ENCODE results near the gene LRBA.

DNA sequence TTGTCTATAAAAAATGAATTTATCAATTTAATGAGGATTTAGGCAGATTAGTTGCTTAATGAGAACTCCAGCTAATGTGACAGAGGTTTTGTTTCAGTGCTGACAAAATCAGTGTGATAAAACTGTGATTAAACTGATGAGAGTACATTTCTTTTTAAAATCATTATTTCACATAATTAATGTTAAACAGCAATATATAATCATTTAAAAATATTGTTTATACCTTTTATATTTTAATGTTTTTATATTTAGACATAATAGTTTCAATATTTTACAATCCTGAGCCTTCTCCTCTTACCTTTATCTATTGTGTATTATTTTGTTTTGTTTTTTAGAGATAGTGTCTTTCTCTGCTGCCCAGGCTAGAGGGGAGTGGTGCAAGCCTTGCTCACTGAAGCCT lies 480.3 kb downstream of the LRBA start:
- TF ChIP-seq POLR2A (IDR thresholded peaks at IDR 0.05), result no peak
- TF ChIP-seq, protein P1, sequence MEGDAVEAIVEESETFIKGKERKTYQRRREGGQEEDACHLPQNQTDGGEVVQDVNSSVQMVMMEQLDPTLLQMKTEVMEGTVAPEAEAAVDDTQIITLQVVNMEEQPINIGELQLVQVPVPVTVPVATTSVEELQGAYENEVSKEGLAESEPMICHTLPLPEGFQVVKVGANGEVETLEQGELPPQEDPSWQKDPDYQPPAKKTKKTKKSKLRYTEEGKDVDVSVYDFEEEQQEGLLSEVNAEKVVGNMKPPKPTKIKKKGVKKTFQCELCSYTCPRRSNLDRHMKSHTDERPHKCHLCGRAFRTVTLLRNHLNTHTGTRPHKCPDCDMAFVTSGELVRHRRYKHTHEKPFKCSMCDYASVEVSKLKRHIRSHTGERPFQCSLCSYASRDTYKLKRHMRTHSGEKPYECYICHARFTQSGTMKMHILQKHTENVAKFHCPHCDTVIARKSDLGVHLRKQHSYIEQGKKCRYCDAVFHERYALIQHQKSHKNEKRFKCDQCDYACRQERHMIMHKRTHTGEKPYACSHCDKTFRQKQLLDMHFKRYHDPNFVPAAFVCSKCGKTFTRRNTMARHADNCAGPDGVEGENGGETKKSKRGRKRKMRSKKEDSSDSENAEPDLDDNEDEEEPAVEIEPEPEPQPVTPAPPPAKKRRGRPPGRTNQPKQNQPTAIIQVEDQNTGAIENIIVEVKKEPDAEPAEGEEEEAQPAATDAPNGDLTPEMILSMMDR (IDR thresholded peaks at IDR 0.05), result no peak
